AG04450 (cell line): ENCODE data around the gene GREM2. TPM values are rescaled to one million over a fixed set of nuclear protein-coding genes. Genes with fewer than 3 reads are reported as not detected.

Source experiments
- CTCF ChIA-PET: fragments of 300-600, 350-600 bp; formaldehyde crosslinking; extraction: SDS; loops from one replicate; lab custom pipeline; 2022; ENCODE audit warnings: antibody characterized with exemption, inconsistent platforms; lab: Charles Lee
- POLR2A ChIA-PET: fragments of 350-600 bp; formaldehyde crosslinking; extraction: SDS; loops from one replicate; lab custom pipeline; 2021; ENCODE audit warnings: antibody characterized with exemption, inconsistent platforms; lab: Yijun Ruan, JAX
- DNase-seq: peaks from one replicate; pipeline ENCODE4 v3.0.0-alpha.2; 2011; ENCODE audit warnings: low read depth, low spot score
- H3K27ac ChIP-seq: one replicate; pipeline ENCODE4 v1.5.1; 2012; ENCODE audit warnings: low read depth, low read length, control low read depth
- H3K27me3 ChIP-seq: one replicate; pipeline ENCODE4 v1.6.0; 2012; ENCODE audit warnings: low read length; ENCODE audit not compliant: control insufficient read depth, insufficient read depth
- H3K4me3 ChIP-seq: 2 replicates; pipeline ENCODE4 v1.5.1; 2011; ENCODE audit warnings: mild to moderate bottlenecking, low read depth, low read length, control low read depth
- H3K9me3 ChIP-seq: 2 replicates; pipeline ENCODE4 v1.5.1; 2012; ENCODE audit warnings: low read length; ENCODE audit not compliant: control insufficient read depth, insufficient read depth
- CTCF ChIP-seq: IDR thresholded peaks from 2 replicates; pipeline ENCODE4 v1.5.1; 2011; ENCODE audit warnings: low read depth, low read length, control low read depth, inconsistent platforms
- polyA plus RNA-seq: library from polyadenylated mRNA; depleted of rRNA; stranded (reverse); fragments of >200 nt; gene quantifications from 2 replicates; pipeline ENCODE4 v1.2.3, GENCODE V29; 2011

GREM2 gene
- polyA plus RNA-seq, 1 experiment: 2.3 TPM

- no peak overlapping the region for H3K4me3 ChIP-seq
- ChIA-PET POLR2A (no interaction called here), CTCF (no interaction called here)
- H3K27me3 ChIP-seq: no peaks in the 10 kb centered on the region
- no peak overlapping the region for H3K27ac ChIP-seq
- no peak for TF ChIP-seq CTCF
- H3K9me3 ChIP-seq: no peaks in the 10 kb centered on the region
- no peak for DNase-seq
Observed at GRCh38 chr1:240553351-240553750, 58.6 kb downstream of the GREM2 start.

- no peak overlapping the region for H3K27ac ChIP-seq
- no peak for TF ChIP-seq CTCF
- ChIA-PET CTCF (interaction anchor here (1.0 kb wide), 1 partner anchor 152 kb away, joined by 3 read pairs; no protein-coding TSS in a partner anchor), POLR2A (no interaction called here)
- DNase-seq: no peak
- no peaks in the 10 kb centered on the region for H3K27me3 ChIP-seq
- H3K4me3 ChIP-seq: no peak overlapping the region
- H3K9me3 ChIP-seq: no peaks in the 10 kb centered on the region
Observed at GRCh38 chr1:240539769-240540414, 72.1 kb downstream of the GREM2 start.

- ChIA-PET POLR2A (no interaction called here), CTCF (interaction anchor here (1.0 kb wide), 1 partner anchor 153 kb away, joined by 3 read pairs; no protein-coding TSS in a partner anchor)
- H3K27ac ChIP-seq: no peak overlapping the region
- no peak for TF ChIP-seq CTCF
- no peak overlapping the region for H3K4me3 ChIP-seq
- no peak for DNase-seq
- no peaks in the 10 kb centered on the region for H3K9me3 ChIP-seq
- H3K27me3 ChIP-seq: no peaks in the 10 kb centered on the region
Observed at GRCh38 chr1:240538776-240539430, 73.1 kb downstream of the GREM2 start.

- no peak overlapping the region for H3K27ac ChIP-seq
- H3K4me3 ChIP-seq: no peak overlapping the region
- no peaks in the 10 kb centered on the region for H3K27me3 ChIP-seq
- ChIA-PET POLR2A (no interaction called here), CTCF (no interaction called here)
- no peak for DNase-seq
- no peaks in the 10 kb centered on the region for H3K9me3 ChIP-seq
- no peak for TF ChIP-seq CTCF
Observed at GRCh38 chr1:240533154-240533780, 78.7 kb downstream of the GREM2 start.

GRCh38 chr1:240528591-240528990, 83.4 kb downstream of the GREM2 start:
- no peak for TF ChIP-seq CTCF
- ChIA-PET CTCF (no interaction called here), POLR2A (no interaction called here)
- no peaks in the 10 kb centered on the region for H3K27me3 ChIP-seq
- no peaks in the 10 kb centered on the region for H3K9me3 ChIP-seq
- no peak overlapping the region for H3K4me3 ChIP-seq
- no peak for DNase-seq
- H3K27ac ChIP-seq: peak overlapping the region; percentile 4
